HepG2 (cell line): ENCODE data around the gene SHISA4. TPM values are rescaled to one million over a fixed set of nuclear protein-coding genes. Genes with fewer than 3 reads are reported as not detected.

Experiments
- GLI4 ChIP-seq: sonication (generic); formaldehyde crosslinking; IDR thresholded peaks from 2 replicates; pipeline ENCODE4 v1.5.1; 2020; ENCODE audit warnings: missing genetic modification reagents, mild to moderate bottlenecking, moderate library complexity, borderline replicate concordance
- NFYC ChIP-seq: IDR thresholded peaks from 2 replicates; pipeline ENCODE4 v1.6.1; 2016; ENCODE audit warnings: missing genetic modification reagents, missing compliant biosample characterization
- TARDBP ChIP-seq: sonication (generic); formaldehyde crosslinking; IDR thresholded peaks from 2 replicates; pipeline ENCODE4 v1.8.0; 2022; ENCODE audit warnings: mild to moderate bottlenecking, missing genetic modification reagents
- ZBTB40 ChIP-seq, 2 experiments: fragments of 450-650 bp in 1 of 2; sonication (generic) in 1 of 2; formaldehyde crosslinking in 1 of 2; IDR thresholded peaks; 2 replicates each; pipeline versions ENCODE4 v1.6.1 to v1.8.0; 2016 to 2022; ENCODE audit warnings: antibody characterized with exemption in 1 of 2, mild to moderate bottlenecking in 1 of 2, missing genetic modification reagents in 1 of 2
- ZNF333 ChIP-seq: sonication (generic); formaldehyde crosslinking; IDR thresholded peaks from 2 replicates; pipeline ENCODE4 v1.4.0; 2020; ENCODE audit warnings: mild to moderate bottlenecking, missing genetic modification reagents, borderline replicate concordance
- ZNF530 ChIP-seq: sonication (generic); formaldehyde crosslinking; IDR thresholded peaks from 2 replicates; pipeline ENCODE4 v1.5.0; 2020; ENCODE audit warnings: low read depth, mild to moderate bottlenecking, missing genetic modification reagents
- ZNF792 ChIP-seq: IDR thresholded peaks from 2 replicates; pipeline ENCODE4 v1.6.1; 2016
- polyA plus RNA-seq, 8 experiments: library from polyadenylated mRNA; depleted of rRNA in 3 of 8; stranded (reverse) in 7 of 8; unstranded in 1 of 8; fragments of >200 nt; fragmentation: Illumina TruSeq in 4 of 8; extraction: Trizol in 4 of 8; gene quantifications; 2 replicates each; pipeline versions ENCODE4 v1.2.1 to v1.2.3, GENCODE V29; 2011 to 2016; ENCODE audit warnings: low read depth in 4 of 8, missing spikeins in 1 of 8, mixed read lengths in 1 of 8; ENCODE audit not compliant: insufficient read depth in 1 of 8
- total RNA-seq, 5 experiments: library from RNA; depleted of rRNA; stranded (reverse); fragments of >200 nt; fragmentation: Illumina TruSeq; extraction: Trizol; gene quantifications; 2 replicates each; pipeline ENCODE4 v1.2.3, GENCODE V29; 2016; ENCODE audit warnings: low read depth in 1 of 5

The SHISA4 gene
- total and polyA plus RNA-seq, 2 of the 13 experiments (the other 11 are each of a cell fraction or from before 2014, with no cell fraction given): 0.51 to 1.0 TPM

- TF ChIP-seq ZBTB40 (IDR thresholded peaks at IDR 0.05) (no peak), ZBTB40 (CRISPR knock-in tag; IDR thresholded peaks at IDR 0.05) (no peak), ZNF530 (CRISPR knock-in tag) (no peak), GLI4 (CRISPR knock-in tag) (no peak), ZNF333 (CRISPR knock-in tag) (no peak), NFYC (CRISPR knock-in tag) (no peak), TARDBP (CRISPR knock-in tag) (no peak), ZNF792 (no peak)
Observed at GRCh38 chr1:201928266-201928665, 39.6 kb downstream of the SHISA4 start (continued).
